COLO668 (cell line): ENCODE data around the gene SUPT5H.

Experiments used
- DNase-seq: peaks from one replicate; lab custom pipeline; 2025; ENCODE audit not compliant: unreplicated experiment; lab: John Stamatoyannopoulos, UW

Gene SUPT5H

DNA sequence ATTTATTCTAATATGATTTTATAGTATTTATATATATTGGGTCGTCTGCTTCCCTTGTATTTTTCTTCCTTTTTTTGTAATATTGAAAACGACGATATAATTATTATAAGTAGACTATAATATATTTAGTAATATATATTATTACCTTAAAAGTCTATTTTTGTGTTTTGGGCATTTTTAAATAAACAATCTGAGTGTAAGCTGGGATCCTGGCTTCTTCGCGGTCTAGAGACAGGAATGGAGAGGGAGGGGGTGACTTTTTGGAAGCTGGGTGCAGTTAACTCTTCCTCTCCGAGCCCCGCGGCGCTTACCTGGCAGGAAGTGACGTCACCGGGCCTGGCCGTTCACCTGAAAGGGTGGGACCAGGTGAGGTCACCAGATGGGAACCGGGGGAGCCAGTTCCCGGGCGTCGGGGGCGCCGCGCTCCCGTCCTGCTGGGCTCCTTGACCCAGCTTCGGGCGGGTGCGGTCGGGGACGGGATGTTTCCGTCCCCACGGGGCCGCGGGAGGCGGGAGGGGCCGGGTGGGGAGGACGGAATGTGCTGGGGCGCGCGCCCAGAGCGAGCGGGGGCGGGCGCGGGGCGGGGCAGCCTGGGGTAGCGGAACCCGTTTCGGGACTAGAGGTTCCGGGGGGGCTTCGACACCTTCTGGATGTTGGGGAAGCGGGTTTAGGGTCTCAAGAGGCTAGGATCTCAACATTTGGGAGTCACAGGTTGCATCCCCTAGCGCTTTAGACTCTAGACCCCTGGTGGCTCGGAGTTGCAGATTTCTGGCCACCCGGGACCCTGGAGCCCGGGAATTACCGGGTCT, 36.0 kb upstream of the SUPT5H start:
- DNase-seq, result peak; percentile 97

DNA sequence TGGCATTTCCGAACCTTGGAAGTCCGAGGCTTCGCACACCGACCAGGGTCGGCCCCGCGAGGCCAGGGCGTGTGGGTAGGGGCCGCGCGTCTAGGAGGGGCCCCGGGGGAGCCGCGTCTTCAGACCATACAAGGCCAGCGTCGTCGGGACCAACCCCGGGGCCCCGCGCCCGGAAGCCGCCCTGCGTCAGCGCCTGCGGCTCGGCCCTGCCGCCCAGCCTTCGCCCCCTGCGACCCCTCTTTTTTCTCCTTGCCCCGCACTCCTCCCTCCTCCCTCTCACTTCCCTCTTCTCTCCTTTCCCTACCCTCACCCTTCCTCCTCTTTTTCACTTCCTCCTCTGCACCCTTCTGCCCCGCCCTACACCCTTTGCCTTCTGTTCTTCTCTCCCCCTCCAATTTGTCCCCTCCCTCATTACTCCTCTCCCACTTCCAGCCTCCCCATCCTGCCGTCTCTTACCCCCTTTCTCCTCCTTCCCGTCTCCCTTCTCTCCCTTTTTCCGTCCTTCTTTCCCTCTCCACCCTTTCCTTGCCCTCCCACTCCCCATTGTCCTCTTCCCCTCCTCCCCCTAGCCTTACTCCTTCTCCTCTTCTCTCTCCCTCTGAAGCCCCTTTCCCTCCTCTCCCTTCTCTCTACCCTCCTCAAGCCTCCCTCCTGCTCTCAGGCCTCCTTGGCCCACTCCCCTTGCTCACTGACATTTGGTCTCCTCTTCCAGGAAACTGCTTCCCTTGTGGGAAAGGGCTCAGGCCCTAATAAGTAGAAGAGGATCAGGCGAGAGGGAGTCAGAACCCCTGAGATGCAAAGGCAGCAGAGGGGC, 35.2 kb upstream of the SUPT5H start:
- DNase-seq, result peak; percentile 59

DNA sequence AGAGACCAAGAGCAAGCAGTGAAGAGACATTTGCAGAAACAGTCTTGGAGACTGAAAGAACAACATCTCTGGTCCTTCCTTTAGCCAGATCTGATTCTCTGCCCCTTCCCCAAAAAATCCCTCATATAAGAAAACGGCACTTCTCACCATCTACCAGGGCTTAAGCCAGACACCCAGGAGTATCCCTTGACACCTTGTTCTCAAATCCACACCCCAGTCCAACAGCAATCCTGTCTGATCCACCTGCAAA, 34.6 kb upstream of the SUPT5H start:
- DNase-seq, result no peak

DNA sequence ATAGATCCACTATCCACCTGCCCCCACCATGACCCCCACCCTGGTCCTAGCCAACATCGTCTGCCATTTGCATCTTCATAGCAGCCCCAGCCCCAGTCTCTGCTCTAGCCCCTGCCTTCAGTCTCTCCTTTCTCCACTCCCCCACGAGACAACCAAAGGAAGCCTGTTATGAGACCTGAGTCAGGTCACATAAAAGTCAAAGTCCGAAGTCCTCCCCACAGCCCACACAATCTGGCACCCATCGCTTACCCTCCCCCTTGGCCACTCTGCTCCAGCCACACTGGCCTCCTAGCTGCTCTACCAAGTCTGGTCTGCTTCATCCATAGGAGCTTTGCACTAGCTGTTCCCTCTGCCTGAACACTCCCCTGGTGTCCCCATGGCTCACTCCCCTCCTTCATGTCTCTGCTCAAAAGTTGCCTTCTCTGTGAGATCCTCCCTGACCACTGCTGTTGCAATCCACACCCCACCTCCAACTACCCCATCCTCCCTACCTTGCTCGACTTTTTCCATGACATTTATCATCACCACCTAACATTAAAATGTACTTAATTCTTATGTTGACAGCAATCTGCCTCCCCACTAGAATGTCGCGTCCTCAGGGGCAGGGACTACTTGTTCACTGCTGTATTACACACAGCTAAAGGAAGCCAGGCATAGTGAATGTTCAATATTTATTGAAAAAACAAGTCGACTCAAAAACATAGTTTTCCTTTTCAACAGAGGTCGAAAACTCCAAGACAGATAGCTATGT, 34.1 kb upstream of the SUPT5H start:
- DNase-seq, result peak; percentile 7

DNA sequence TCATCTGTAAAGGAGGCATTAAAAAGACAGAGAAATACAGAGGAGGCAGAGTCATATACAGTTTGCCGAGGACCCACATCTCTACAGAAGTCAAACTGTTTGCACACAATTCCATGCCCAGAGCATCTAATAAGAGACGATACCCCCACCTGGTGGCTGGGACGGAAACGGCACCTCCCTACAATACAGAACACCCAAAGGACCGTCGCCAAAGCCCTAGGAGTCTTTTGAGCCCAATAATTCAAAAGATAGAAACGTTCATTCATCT, 33.6 kb upstream of the SUPT5H start:
- DNase-seq, result peak; percentile 88

DNA sequence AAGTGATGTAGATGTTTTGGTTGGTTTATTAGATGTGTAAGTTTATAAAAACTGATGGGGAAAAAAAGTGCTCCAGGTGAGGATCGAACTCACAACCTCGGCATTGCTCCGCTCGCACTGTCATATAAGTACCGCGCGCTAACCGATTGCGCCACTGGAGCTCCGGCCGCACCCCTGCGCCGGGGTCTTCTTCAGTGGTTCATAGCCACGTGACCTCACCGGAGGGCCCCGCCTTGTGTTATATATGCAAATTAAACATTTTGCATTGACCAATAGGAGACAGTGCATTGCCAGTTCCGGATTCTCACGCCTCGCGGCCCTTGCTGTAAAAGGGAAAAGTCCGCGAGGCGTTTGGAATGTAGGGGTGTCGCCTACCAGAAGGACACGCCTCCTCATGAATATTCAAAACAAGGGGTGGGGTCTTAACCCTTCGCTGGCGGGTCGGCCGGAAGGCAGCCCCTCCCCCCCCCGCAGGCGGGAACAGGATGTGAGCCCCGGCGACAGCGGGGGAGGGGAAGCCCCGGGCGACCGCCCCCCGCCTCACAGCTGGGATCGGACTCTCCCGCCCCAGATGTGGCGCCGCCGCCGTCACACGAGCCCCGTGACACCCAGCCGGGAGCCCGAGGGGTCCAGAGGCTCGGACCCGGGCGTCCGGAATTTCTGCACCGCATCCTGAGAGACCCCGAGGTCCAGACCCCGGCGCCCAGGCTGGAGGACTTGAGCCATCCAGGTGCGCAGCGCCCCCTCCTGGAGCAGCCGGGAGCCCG, 33.1 kb upstream of the SUPT5H start, which contains the start of gene PLEKHG2:
Gene PLEKHG2 (plus strand): TSS at position 570 of the 767 bp plus-strand sequence. CDS start 1,418 bp downstream, outside the sequence.
- DNase-seq, result peak; percentile 95

DNA sequence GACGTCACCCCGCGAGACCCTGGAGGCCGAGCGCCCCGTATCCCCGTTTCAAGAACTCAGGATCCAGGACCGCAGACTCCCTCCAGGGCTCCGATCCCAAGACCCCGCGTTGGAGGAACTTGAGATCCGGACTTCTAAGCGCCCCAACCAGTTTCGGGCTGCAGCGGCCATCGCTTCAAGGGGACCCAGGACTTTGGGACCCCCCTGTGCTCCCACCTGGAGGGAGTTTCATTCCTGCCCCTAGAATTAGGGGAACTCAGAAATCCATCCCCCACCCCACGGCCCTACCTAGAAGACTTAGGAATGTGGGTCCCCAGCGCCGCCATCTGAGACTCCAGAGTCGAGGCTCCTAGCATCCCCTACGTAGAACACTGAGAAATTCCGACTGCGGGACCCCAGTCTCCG, 32.5 kb upstream of the SUPT5H start:
- no peak for DNase-seq

DNA sequence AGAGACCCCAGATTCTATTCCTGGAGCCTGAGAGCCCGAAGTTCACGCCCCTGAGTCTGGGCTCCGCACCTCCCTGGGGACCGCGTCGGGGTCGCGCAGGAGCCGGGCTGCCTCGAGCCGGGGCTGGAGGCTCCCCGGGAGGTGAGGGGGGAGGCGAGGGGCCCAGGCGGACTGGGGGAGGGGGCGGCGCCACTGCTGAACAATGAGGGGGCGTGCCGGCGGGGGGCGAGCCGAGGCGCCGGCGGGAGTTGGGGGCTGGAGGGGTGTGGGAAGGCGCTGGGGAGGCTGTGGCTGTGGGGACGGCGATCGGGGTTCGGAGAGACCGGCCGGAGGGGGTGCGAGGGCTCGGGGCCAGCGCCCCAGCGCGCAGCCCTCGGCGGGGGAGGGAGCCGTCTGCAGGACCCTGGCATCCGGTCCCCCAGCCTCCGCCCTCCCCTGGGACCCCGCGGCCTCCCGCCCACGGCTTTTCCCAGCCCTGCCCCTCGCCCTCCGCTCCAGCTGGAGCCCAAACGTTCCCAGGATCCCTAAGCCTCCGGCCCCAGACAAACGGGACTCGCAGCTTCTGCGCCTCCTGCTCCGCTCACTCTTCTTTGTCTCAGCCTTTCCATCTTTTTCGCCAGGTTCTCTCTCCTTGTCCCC, 32.0 kb upstream of the SUPT5H start:
- DNase-seq, result peak; percentile 33

DNA sequence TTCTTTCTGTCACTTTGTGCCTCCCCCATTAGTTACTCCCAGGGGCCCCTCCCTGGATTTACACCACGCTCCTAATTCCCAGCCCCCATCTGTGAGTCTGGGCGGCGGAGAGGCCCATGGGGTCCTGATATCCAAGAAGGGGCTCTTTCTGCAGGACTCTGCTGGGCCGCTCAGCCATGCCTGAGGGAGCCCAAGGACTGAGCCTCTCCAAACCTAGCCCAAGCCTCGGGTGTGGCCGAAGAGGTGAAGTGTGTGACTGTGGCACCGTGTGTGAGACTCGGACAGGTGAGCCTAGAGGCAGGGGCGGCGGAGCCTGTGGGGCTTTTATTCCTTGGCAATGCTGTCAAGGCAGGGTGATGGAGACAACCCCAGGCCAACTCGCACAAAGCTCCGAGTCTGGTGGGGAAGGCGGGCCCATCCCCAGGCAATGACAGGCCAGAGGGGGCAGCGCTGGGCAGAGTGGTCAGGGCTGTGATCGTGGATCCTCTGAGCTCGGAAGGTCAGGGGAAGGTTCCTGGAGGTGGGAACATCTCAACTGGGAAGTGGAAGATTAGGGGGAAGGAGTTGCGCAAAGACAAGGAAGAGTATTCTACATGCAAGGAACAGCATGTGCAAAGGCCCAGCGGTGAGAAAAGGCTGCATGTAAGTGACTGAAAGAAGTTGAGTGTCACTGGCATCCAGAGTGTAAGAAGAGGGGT, 31.3 kb upstream of the SUPT5H start:
- peak; percentile 12 for DNase-seq

DNA sequence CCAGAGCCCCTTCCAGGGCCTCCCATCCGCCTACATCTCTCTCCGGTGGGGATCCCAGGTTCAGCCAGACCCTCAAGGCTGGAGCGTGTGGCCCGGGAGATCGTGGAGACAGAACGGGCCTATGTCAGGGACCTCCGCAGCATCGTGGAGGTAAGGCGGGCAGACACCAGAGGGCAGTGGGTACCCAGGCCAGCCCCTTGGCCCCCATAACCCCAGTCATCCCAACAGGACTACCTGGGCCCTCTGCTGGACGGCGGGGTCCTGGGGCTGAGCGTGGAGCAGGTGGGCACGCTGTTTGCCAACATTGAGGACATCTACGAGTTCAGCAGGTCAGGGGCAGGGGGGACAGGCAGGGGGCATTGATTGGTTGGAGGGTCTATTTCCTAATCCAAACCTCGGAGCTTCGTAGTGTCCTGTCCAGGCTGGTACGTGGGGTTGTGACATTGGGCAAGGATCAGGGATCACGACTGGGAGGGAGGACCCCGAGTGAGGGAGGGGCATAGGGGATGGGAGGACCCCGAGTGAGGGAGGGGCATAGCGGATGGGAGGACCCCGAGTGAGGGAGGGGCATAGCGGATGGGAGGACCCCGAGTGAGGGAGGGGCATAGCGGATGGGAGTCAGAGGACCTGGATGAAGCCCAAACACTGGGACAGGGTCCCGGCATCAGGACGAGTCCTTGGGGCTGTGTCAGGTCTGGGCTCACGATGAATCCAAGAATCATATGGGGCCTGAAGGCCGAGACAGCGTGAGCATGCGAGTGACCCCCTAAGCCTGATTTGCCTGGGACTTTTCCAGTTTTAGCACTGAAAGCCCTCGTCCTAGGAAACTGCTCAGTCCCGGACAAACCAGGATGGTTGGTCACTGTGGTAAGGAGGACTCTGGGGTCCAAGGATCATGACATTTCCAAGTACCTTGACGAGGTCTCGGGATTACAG, 30.0 kb upstream of the SUPT5H start:
- DNase-seq, result no peak

DNA sequence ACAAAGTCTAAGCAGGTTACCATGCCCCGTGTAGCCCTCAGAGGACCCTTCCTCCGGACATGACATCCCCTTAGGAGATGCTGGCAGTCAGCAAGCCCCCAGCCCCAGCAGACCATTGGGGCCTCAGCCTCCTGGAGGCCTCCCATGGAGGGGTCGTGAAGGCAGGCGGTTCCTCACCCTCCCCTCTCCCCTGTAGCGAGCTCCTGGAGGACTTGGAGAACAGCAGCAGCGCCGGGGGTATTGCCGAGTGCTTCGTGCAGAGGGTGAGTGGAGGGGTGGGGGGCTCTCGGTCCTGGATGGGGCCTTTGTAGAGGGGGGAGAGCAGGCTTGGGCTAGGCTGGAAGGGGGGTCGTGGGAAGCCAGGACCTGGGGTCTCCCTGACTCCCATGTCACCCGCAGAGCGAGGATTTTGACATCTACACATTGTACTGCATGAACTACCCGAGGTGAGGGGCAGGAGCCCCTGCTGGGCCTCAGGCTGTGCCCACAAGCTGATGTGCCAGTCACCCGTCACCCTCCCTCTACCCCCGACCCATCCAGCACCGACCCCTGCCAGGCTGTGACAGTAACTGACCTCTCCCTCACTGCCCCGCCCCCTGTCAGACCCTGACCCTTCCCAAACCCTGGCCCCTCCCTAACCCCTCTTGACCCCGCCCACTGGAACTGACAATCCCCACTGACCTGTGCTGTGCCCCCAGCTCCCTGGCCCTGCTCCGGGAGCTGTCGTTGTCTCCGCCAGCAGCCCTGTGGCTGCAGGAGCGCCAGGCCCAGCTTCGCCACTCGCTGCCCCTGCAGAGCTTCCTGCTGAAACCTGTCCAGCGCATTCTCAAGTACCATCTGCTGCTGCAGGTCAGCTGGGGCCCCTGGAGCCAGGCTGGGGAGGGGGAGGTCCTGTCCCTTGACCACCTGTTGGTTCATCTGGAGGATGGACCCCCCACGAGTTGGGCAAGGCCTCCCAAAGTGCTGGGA, 28.9 kb upstream of the SUPT5H start:
- DNase-seq, result no peak

DNA sequence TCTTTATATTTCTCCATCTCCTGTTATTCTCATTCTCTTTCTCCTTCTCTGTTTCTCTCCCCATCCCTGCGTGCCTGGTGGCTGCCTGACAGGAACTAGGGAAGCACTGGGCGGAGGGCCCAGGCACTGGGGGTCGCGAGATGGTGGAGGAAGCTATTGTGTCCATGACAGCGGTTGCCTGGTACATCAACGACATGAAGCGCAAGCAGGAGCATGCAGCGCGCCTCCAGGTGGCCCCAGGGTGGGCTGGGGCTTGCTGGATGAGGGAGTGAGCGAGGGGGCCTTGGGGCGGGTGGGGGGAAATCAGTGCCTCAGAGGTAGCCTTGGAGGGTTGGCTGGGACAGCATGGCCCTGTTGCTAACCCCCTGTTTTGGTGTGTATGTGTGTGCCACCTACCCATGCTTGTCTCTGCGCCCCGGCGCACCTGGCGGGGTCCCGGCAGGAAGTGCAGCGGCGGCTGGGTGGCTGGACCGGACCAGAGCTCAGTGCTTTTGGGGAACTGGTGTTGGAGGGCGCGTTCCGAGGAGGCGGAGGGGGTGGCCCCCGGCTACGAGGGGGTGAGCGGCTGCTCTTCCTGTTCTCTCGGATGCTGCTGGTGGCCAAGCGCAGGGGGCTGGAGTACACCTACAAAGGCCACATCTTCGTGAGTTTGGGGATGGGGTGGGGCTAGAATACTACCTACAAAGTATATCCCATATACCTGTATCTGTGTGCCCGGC, 27.8 kb upstream of the SUPT5H start:
- no peak for DNase-seq

DNA sequence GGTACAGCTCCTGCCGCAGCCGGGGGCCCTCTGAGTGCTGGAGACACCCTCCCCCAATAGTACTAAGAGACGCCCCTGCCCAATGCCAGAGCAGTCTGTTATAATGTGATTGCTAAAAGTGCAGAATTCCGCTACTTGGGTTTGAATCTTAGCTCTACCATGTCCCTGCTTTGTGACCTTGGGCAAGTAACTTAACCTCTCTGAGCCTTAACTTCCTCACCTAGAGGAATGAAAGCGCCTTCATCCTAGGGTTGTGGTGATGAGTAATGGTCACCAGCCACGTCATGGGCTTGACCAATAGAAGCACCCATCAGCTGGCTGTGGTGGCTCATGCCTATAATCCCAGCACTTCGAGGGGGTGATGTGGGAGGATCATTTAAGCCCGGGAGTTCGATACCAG, 26.4 kb upstream of the SUPT5H start:
- no peak for DNase-seq

DNA sequence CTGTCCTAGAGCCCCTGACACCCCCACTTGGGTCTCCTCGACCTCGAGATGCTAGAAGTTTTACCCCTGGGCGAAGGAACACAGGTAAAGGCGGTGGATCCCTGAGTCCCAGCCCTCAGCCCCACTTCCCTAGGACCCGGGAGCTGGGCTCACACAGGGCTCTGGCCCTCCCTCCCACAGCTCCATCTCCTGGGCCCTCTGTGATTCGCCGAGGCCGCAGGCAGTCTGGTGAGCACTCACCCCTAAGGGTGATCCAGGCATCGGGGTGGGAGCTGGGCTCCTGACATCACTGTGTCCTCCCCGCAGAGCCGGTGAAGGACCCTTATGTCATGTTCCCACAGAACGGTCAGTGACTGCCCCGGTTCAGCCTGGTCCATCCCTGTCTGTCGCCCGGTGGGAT, 24.6 kb upstream of the SUPT5H start:
- no peak for DNase-seq

DNA sequence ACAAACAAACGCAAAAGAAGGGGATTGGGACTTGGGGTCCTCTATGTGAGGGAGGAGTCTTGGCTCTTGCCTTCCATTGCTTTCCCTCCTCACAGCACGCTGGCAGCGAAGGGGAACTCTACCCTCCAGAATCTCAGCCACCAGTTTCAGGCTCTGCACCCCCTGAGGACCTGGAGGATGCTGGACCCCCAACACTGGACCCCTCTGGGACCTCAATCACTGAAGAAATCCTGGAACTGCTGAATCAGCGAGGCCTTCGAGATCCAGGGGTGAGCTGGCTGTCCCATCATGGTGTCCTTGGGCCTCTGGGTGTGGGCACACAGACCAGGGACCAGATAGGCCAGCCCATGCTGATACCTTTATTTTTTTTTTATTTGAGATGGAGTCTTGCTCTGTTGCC, 23.4 kb upstream of the SUPT5H start:
- DNase-seq, result no peak

DNA sequence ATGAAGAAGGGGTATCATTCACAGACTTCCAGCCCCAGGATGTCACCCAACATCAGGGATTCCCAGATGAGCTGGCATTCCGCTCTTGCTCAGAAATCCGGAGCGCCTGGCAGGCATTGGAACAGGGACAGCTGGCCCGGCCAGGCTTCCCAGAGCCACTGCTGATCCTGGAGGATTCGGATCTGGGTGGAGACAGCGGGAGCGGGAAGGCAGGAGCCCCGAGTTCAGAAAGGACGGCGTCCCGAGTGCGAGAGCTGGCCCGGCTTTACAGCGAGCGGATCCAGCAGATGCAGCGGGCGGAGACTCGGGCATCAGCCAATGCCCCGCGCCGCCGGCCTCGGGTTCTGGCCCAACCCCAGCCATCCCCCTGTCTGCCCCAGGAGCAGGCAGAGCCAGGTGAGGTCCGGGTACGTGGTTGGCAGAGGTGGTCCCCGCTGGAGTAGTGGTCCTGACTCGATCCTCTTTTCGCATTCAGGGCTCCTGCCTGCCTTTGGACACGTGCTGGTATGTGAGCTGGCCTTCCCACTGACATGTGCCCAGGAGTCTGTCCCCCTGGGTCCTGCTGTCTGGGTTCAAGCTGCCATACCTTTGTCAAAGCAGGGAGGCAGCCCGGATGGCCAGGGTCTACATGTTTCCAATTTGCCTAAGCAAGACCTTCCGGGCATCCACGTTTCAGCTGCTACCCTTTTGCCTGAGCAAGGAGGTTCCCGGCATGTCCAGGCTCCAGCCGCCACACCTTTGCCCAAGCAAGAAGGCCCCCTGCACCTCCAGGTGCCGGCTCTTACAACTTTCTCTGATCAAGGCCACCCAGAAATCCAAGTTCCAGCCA, 21.9 kb upstream of the SUPT5H start:
- no peak for DNase-seq
